GM21447 (cell line): ENCODE results near the gene POMGNT2.

ENCODE experiments used
- ATAC-seq: cut with Tn5 transposase; IDR thresholded peaks from one replicate; pipeline ENCODE4 v1.9.1; 2021; ENCODE audit not compliant: unreplicated experiment

The POMGNT2 gene

GRCh38 chr3:43105596-43106292, at the start of gene POMGNT2:
Gene POMGNT2, minus strand, starts transcription at chr3:43106079. Its CDS starts 24,648 bp downstream, at chr3:43081431.
- ATAC-seq: peak; percentile 83

- ATAC-seq: no peak
Observed at GRCh38 chr3:43154980-43155379, 49.1 kb upstream of the POMGNT2 start.

- no peak for ATAC-seq
Observed at GRCh38 chr3:43153216-43154083, 47.6 kb upstream of the POMGNT2 start.

GRCh38 chr3:43152649-43153048, 46.8 kb upstream of the POMGNT2 start:
- ATAC-seq: no peak

- ATAC-seq: no peak
Observed at GRCh38 chr3:43148033-43148432, 42.2 kb upstream of the POMGNT2 start.

- ATAC-seq: no peak
Observed at GRCh38 chr3:43146599-43146998, 40.7 kb upstream of the POMGNT2 start.

GRCh38 chr3:43144761-43145490, 39.0 kb upstream of the POMGNT2 start:
- no peak for ATAC-seq

GRCh38 chr3:43142472-43142871, 36.6 kb upstream of the POMGNT2 start:
- ATAC-seq: no peak

- ATAC-seq: no peak
Observed at GRCh38 chr3:43138488-43139231, 32.8 kb upstream of the POMGNT2 start.

GRCh38 chr3:43132870-43133636, 27.2 kb upstream of the POMGNT2 start:
- ATAC-seq: no peak

- no peak for ATAC-seq
Observed at GRCh38 chr3:43132193-43132592, 26.3 kb upstream of the POMGNT2 start.

- ATAC-seq: no peak
Observed at GRCh38 chr3:43128464-43128863, 22.6 kb upstream of the POMGNT2 start.

- ATAC-seq: no peak
Observed at GRCh38 chr3:43126536-43126935, 20.7 kb upstream of the POMGNT2 start.

- ATAC-seq: no peak
Observed at GRCh38 chr3:43123895-43124294, 18.0 kb upstream of the POMGNT2 start.

- ATAC-seq: no peak
Observed at GRCh38 chr3:43120937-43121336, 15.1 kb upstream of the POMGNT2 start.

- no peak for ATAC-seq
Observed at GRCh38 chr3:43117257-43117656, 11.4 kb upstream of the POMGNT2 start.

GRCh38 chr3:43113671-43114070, 7.8 kb upstream of the POMGNT2 start:
- ATAC-seq: no peak

- no peak for ATAC-seq
Observed at GRCh38 chr3:43106293-43106628, 382 bp upstream of the POMGNT2 start.

GRCh38 chr3:43104660-43105595, 951 bp downstream of the POMGNT2 start:
- ATAC-seq: no peak
